Neural crest cell (in vitro differentiated cells): ENCODE results near the gene UNC79. TPM values are rescaled to one million over a fixed set of nuclear protein-coding genes. Genes with fewer than 3 reads are reported as not detected.
A peak's percentile ranks its signal among the peaks of the same experiment; 100 is the strongest.
"Not testable (repeated sequence)": the region's sequence is repeated elsewhere in the genome, so short reads cannot be mapped to it uniquely, and the experiment has no call there.

Experiments used
- DNase-seq: peaks from one replicate; pipeline ENCODE4 v3.0.0; 2021; ENCODE audit warnings: low read depth, mixed read lengths, low spot score
- H3K27ac Mint-ChIP-seq: one replicate; pipeline ENCODE4 v1.8.0; 2021; ENCODE audit warnings: mild to moderate bottlenecking, mixed read lengths; ENCODE audit not compliant: unreplicated experiment
- H3K27me3 Mint-ChIP-seq: 2 replicates; pipeline ENCODE4 v1.8.0; 2021; ENCODE audit warnings: low read depth, mild to moderate bottlenecking, mixed read lengths
- H3K36me3 Mint-ChIP-seq: 2 replicates; pipeline ENCODE4 v1.8.0; 2021; ENCODE audit warnings: low read depth, mild to moderate bottlenecking, mixed read lengths
- H3K4me1 Mint-ChIP-seq: 2 replicates; pipeline ENCODE4 v1.8.0; 2021; ENCODE audit warnings: mixed read lengths
- H3K4me3 Mint-ChIP-seq: one replicate; pipeline ENCODE4 v1.8.0; 2021; ENCODE audit warnings: mild to moderate bottlenecking, mixed read lengths
- H3K9me3 Mint-ChIP-seq: 2 replicates; pipeline ENCODE4 v1.8.0; 2021; ENCODE audit warnings: mixed read lengths
- long read RNA-seq: library from polyadenylated mRNA; unstranded; transcript quantifications from one replicate; pipeline ENCODE4 v2.0.0, GENCODE V29; 2020
- total RNA-seq: library from RNA; stranded (reverse); gene quantifications from 2 replicates; pipeline ENCODE4 v1.2.1, GENCODE V29; 2021
- TF ChIP-seq, protein P1 (sequence below): fragments of 200-600 bp; sonication (generic); conservative IDR thresholded peaks from 2 replicates; pipeline ENCODE4 v1.5.0; 2021; ENCODE audit warnings: antibody characterized with exemption, mild to moderate bottlenecking

The UNC79 gene
- total RNA-seq, result 2.2 and 2.3 TPM in 2 replicates
- long read RNA-seq, partial matches to known transcripts, result 4 of 5 reads
- long read RNA-seq, other reads (novel, unspliced or antisense), result 1 of 5 reads

DNA sequence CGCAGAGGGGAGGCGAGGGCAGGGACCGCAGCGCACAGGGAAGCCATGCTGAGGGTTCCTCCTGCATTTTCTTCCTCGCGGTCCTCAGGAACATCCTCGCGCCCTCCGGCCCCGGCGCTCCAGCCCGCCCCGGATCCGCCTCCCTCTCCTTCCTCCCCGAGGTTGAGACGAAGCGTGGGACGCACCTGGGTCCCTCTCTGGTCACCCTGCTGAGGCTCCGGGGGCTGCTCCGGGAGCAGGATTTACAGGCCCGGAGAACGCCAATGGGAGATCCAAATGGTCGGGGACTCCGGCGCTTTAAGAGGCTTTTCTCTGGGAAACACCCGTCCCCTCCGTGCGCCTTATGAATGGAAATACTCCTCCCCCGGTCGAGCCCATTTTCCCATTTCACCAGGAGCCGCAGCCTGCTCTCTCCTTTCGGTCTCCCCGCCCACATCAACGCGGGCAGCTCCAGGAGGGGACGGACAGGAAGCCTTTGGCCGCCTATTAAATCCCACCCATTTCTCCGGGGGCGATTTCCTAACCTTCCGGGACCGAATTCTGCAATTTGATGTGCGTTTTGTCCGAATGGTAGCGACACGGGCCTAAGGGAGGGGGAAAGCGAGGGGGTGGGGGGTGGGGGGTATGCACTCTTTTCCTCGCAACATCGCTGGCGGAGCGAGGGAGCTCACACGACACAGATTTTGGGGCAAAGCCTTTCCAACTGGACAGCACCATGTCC, at the start of gene UNC79:
Gene UNC79, plus strand, starts transcription at position 625 of the 721 bp plus-strand sequence. Its CDS starts 91 bp downstream, at position 716.
- H3K36me3 Mint-ChIP-seq, result peaks cover 4% of the 10 kb centered on the region
- peaks cover 6% of the 10 kb centered on the region for H3K9me3 Mint-ChIP-seq
- H3K4me3 Mint-ChIP-seq, result peak within 1 kb of the TSS; percentile 94
- H3K4me1 Mint-ChIP-seq, result peaks cover 12% of the 10 kb centered on the region
- TF ChIP-seq, protein P1, sequence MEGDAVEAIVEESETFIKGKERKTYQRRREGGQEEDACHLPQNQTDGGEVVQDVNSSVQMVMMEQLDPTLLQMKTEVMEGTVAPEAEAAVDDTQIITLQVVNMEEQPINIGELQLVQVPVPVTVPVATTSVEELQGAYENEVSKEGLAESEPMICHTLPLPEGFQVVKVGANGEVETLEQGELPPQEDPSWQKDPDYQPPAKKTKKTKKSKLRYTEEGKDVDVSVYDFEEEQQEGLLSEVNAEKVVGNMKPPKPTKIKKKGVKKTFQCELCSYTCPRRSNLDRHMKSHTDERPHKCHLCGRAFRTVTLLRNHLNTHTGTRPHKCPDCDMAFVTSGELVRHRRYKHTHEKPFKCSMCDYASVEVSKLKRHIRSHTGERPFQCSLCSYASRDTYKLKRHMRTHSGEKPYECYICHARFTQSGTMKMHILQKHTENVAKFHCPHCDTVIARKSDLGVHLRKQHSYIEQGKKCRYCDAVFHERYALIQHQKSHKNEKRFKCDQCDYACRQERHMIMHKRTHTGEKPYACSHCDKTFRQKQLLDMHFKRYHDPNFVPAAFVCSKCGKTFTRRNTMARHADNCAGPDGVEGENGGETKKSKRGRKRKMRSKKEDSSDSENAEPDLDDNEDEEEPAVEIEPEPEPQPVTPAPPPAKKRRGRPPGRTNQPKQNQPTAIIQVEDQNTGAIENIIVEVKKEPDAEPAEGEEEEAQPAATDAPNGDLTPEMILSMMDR, result no peak
- peak; percentile 37 for DNase-seq
- H3K27ac Mint-ChIP-seq, result no peak within 1 kb of the TSS
- H3K27me3 Mint-ChIP-seq, result peaks cover 83% of the 10 kb centered on the region

DNA sequence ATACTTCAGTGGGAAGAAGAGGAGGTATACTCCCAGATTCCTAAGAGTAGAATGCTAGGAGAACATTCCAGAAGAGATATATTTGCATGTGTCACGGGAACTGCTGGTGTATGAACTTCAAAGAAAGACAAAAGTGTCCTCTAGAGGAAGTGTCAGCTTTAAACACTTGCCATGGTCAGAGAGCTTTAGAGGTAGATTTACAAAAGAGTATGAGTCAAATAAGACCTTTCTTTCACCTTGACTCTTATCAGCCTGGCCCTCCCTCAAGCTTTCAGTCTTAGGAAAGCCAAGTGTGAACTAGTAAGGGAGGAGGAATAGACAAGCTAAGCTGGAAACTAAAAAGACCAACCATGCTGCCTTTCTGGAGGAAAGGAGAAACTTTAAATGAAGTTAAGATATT, 49.1 kb upstream of the UNC79 start:
- TF ChIP-seq, protein P1, result no peak
- DNase-seq, result no peak
- peaks cover 43% of the 10 kb centered on the region for H3K27me3 Mint-ChIP-seq
- no peaks in the 10 kb centered on the region for H3K36me3 Mint-ChIP-seq
- peaks cover 16% of the 10 kb centered on the region for H3K9me3 Mint-ChIP-seq
- H3K4me1 Mint-ChIP-seq, result no peaks in the 10 kb centered on the region
- H3K27ac Mint-ChIP-seq, result no peak overlapping the region
- H3K4me3 Mint-ChIP-seq, result no peak overlapping the region

DNA sequence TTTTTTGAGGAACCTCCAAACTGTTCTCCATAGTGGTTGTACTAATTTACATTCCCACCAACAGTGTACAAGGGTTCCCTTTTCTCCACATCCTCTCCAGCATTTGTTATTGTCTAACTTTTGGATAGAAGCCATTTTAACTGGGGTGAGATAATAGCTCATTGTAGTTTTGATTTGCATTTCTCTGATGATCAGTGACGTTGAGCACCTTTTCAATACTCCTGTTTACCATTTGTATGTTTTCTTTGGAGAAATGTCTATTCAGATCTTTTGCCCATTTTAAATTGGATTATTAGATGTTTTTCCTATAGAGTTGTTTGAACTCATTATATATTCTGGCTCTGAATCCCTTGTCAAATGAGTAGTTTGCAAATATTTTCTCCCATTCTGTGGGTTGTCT, 46.5 kb upstream of the UNC79 start:
- H3K27me3 Mint-ChIP-seq, result peaks cover 30% of the 10 kb centered on the region

DNA sequence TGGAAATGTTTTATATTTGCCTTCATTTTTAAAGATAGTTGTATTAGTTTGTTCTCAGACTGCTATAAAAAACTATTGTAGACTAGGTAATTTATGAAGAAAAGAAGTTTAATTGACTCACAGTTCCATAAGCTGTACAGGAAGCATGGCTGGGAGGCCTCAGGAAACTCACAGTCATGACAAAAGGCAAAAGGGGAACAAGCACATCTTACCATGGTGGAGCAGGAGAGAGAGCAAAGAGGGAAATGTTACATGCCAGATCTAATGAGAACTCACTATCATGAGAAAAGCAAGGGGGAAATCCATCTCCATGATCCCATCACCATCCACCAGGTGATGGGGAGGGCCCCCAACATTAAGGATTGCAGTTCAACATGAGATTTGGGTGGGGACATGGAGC, 35.5 kb upstream of the UNC79 start:
- Mint-ChIP-seq H3K27me3 (peaks cover 10% of the 10 kb centered on the region), H3K9me3 (peaks cover 2% of the 10 kb centered on the region), H3K36me3 (no peaks in the 10 kb centered on the region), H3K4me3 (no peak overlapping the region), H3K4me1 (no peaks in the 10 kb centered on the region), H3K27ac (no peak overlapping the region)
- DNase-seq, result no peak
- TF ChIP-seq, protein P1, result no peak

More for the DNA sequence above, 46.5 kb upstream of the UNC79 start:
- not testable (repeated sequence) for H3K27ac Mint-ChIP-seq, H3K4me1 Mint-ChIP-seq, H3K4me3 Mint-ChIP-seq, H3K36me3 Mint-ChIP-seq, DNase-seq
- H3K9me3 Mint-ChIP-seq, result peaks cover 16% of the 10 kb centered on the region

DNA sequence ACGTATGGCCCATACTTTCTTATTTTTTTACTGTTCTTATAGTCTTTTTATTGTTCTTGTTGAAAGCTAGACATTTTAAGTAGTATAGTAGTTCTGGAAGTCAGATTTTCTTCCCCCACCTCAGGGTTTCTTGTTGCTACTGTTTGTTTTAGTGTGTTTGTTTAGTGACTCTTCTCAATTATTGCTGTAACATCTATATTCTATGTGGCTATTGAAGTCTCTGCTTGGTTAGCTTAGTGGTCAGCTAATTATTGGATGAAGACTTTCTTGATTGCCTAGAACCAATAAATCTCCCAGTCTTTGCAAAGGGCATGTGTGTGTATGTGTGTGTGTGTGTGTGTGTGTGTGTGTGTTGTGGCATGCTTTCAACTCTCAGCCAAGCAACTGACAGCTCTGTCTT, 34.3 kb upstream of the UNC79 start:
- no peaks in the 10 kb centered on the region for H3K36me3 Mint-ChIP-seq
- H3K4me1 Mint-ChIP-seq, result no peaks in the 10 kb centered on the region
- TF ChIP-seq, protein P1, result no peak

DNA sequence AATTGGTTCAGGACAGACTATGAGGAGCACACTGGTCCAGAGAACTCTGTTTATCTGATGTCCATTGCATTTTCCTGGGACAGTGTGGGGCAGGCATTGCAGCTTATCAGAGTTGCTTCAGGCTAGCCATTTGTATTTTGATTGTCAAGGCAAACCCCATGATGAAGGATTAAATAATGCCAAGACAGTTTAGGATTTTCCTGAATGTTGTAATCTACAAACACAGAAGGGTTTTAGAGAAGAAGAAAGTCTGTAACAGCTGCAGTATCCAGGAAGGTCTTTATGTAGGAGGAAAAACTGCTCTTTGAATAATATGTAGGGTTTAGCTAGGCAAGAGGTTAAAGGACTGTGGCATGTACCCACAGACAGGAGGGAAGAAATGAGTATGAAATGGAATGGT, 32.2 kb upstream of the UNC79 start:
- H3K36me3 Mint-ChIP-seq, result no peaks in the 10 kb centered on the region
- peaks cover 4% of the 10 kb centered on the region for H3K4me1 Mint-ChIP-seq
- peaks cover 2% of the 10 kb centered on the region for H3K27me3 Mint-ChIP-seq
- TF ChIP-seq, protein P1, result no peak
- no peak overlapping the region for H3K4me3 Mint-ChIP-seq
- peaks cover 2% of the 10 kb centered on the region for H3K9me3 Mint-ChIP-seq
- DNase-seq, result no peak
- no peak overlapping the region for H3K27ac Mint-ChIP-seq

More for the DNA sequence above, 34.3 kb upstream of the UNC79 start:
- Mint-ChIP-seq H3K4me3 (no peak overlapping the region), H3K27ac (no peak overlapping the region), H3K27me3 (peaks cover 4% of the 10 kb centered on the region), H3K9me3 (peaks cover 2% of the 10 kb centered on the region)
- DNase-seq, result no peak
